HG03095 (cell line): ENCODE measurements around the gene CAPN9.
"Not testable (repeated sequence)": the region's sequence is repeated elsewhere in the genome, so short reads cannot be mapped to it uniquely, and the experiment has no call there.

ENCODE experiments used
- ATAC-seq: cut with Tn5 transposase; IDR thresholded peaks from one replicate; pipeline ENCODE4 v1.9.1; 2021; ENCODE audit warnings: moderate library complexity; ENCODE audit not compliant: unreplicated experiment

The CAPN9 gene

DNA sequence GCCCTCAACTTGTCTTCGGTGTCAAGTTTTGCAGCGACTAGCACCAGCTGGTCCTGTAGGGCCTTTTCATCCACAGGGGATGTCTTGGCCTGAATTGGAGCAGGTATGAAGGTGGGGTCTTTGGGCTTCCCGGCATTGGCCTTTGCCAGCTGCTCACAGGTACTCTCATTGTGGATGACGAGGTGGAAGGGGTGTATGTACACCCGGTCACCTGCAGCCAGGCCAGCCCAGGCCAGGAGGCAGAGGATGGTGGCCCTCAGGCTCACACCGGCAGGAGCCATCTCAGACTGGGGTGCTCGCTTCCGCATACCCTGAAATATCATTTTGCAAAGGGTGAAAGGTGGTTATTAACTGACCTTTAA is 36.7 kb upstream of the CAPN9 start:
- ATAC-seq = no peak

DNA sequence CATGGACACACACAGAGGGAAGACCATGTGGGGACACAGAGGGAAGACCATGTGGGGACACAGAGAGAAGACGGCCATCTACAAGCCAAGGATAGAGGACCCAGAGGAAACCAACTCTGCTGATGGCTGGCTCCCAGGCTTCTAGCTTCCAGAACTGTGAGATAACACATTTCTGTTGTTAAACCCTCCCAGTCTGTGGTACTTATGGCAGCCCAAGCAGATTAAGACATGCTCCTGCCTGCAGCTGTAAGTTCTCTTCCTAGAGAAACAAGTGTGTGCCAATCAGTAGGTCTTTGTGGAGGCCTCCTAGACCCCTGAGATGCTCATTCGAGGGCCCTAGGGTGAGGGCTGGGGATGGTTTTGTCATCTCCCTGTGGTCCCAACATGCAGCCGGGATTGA is 35.9 kb upstream of the CAPN9 start:
- no peak for ATAC-seq

DNA sequence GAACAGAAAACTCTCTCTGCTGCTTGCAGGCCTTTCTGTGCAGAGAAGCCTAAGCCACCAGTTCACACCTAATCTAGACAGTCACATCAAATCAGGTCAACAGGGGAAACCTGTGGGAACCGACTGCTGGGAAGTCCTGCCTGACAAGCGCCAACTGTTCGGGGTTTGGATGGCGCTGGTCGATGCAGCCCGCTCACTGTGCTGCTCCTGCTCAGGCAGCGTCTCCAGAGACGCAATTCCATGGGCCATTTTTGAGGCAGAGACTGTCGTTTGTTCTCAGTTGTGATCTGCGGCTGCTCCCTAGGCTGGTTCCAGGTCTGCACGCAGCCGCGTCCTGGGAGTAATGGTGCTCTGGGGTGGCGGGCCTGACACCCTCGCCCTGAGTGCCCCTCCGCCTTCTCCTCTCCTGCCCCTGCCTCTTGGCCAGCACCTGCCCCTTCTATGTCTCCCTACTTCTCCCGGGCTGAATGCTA is 34.7 kb upstream of the CAPN9 start:
- no peak for ATAC-seq

- ATAC-seq = no peak
These were observed 34.0 kb upstream of the CAPN9 start for GRCh38 chr1:230713138-230713537.

- ATAC-seq = no peak
These were observed 33.7 kb upstream of the CAPN9 start for GRCh38 chr1:230713547-230713914.

DNA sequence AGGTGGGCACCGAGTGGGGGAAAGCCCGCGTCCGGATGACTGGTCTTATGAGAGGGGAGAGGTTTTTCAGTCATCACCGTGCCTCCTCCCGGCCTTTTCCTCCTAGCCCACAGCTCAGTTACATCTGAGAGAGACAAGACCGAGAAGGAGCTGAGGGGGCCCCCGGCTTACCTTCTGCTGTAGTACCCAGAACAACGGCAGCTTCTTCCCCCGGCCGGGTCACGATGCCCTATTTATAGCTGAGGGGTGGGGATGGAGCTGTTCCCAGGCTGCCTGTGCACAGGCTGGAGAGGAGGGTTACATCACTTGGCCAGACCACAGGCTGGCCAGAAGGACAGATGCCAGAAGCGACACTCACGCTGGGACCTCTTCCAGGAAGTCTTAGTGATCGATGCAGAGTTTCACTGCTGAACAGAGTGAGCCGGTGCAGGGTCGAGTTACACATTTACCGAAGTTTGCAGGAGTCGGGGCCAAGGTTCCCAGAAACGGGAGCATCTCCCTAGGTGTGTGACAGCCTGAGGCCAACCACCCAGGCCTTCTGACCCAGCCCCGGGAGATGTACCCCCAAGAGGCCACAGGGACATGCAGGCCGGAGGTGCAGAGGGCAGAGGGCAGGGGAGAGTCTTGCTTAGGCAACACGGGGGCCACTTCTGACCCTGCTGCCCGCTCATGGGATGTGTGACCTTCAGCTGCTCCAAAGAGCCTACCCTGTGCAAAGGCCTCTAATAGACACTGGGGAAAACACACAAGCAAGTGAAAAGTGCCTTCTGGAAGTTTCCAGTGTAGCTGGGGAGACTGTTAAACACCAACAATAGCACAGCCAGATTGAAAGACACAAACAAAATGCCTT is 33.0 kb upstream of the CAPN9 start, which contains the start of gene AGT:
AGT (minus strand) TSS at position 208 of the 850 bp plus-strand sequence. CDS start 3,299 bp downstream, outside the sequence.
- no peak for ATAC-seq

GRCh38 chr1:230715510-230715909 is 31.7 kb upstream of the CAPN9 start:
- ATAC-seq = no peak

GRCh38 chr1:230716453-230716852 is 30.7 kb upstream of the CAPN9 start:
- ATAC-seq = not testable (repeated sequence)

DNA sequence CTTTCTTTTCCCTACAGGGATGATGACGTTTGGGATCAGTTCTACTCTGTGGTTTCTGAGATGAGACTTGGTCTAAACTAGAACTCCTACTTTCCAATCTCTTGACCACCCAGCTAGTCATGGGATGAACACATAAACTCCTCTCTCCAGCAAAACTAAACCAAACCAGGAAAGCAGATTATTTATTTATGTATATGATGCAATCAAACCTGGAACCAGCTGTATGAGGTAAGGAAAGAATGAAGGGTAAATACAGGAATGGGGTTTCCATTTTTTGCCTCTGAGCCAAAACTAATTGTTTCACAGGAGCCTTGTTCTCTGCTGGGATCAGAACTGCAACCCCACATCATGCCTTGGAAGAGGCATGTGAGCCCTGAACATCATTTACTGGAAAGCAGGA is 29.9 kb upstream of the CAPN9 start:
- ATAC-seq = no peak

- ATAC-seq = not testable (repeated sequence)
These were observed 25.2 kb upstream of the CAPN9 start for GRCh38 chr1:230721849-230722522.

DNA sequence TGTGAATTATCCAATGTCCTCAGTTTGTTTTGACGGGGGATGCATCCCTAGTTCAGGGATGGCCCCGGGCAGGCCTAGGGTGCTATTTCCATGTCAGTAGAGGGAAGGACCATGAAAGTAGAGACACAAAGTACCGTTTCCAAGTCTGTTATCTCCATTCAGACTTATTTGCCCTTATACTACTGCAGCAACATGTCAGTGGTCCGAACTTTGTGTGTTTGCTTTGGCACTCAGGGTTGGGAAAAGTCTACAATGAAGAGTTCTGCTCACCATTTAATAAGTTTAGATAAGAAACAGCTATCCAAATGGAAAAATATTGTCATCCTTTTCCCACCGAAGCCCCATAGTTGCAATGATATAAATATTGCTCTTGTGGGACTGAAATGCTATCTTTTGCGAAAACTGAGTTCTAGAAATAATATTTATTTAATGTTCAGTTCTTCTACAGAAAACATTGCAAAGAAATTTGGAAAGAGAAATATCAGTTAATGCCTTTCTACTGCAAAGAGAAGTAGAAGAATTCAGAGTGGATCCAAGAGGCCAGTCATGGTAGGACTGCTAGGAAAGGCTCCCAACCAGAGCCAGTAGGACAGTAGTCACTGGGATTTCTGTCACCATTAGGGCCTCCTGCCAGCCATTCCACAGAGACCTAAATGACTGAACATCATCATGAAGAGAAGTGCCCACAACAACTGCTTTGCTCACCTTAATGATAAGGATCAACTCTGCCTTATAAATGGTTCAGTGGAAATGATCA is 21.8 kb upstream of the CAPN9 start:
- ATAC-seq = no peak

- ATAC-seq = no peak
These were observed 18.3 kb upstream of the CAPN9 start for GRCh38 chr1:230728710-230729392.

GRCh38 chr1:230730977-230731376 is 16.2 kb upstream of the CAPN9 start:
- no peak for ATAC-seq

DNA sequence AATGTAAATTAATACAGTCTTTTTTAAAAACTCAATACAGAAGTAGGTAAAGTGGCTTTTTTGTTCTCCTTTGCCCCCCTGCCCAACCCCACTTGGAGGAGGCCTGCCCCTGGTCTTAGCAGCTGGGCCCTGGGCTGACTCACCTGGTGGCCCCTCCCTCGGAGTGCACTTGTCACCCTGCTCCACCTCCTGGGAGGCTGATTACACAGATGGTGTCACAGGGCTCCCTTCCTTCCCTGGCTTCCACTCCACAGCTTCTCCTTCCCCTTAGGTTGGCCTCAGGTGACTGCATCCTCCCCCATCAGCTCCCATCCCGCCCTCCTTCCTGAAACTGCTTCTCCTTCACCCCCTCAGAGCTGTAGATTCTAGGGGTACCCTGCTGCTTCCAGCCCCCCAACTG is 11.7 kb upstream of the CAPN9 start:
- no peak for ATAC-seq

- ATAC-seq = no peak
These were observed 9.4 kb upstream of the CAPN9 start for GRCh38 chr1:230737622-230738262.

- no peak for ATAC-seq
These were observed 7.5 kb upstream of the CAPN9 start for GRCh38 chr1:230739564-230740290.

GRCh38 chr1:230743899-230744298 is 3.3 kb upstream of the CAPN9 start:
- ATAC-seq = no peak

- ATAC-seq = no peak
These were observed 2.8 kb upstream of the CAPN9 start for GRCh38 chr1:230744382-230744781.

DNA sequence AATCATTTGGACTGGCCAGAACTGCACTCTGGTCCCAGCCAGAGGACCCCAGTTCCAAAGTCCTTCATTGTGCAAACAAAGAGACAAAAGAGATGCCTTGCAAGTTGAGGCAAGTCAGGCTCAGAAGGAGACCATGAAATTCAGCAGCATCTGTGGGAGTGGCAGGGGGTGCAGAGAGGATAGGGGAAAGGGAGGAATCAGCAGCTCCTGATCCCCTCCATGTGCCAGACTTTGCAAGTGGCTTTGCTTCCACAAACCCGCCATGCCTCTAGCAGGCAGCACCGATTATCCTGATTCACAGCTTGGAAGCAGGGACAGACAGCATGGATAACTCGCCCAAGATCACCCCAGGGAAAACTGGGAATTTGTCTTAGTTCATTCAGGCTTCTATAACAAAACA is 2.1 kb upstream of the CAPN9 start:
- no peak for ATAC-seq

DNA sequence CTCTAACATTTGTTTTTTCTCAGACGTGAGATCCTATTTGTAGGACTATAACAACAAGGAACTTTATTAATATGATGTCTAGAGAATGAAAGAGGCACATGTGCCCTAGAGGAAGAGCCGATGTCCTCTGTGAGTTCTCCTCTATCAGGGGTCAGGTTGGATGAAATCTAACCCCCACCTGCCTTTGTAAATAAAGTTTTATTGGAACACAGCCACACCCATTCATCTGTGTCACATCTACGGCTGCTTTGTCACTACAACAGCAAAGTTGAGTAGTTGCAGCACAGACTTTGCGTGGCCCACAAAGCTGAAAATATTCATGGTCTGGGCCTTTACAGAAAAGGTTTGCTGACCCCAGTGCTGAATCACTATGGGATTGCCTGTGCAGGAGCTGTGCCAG is 571 bp upstream of the CAPN9 start:
- no peak for ATAC-seq
